Kidney (tissue), 14 donors: ENCODE measurements around the gene CCNL1. TPM values are rescaled to one million over a fixed set of nuclear protein-coding genes. Genes with fewer than 3 reads are reported as not detected.

Source experiments
- DNase-seq, 5 donors: peaks; one replicate each; pipeline ENCODE4 v3.0.0-alpha.2; 2013 to 2020
- FAIRE-seq: peaks from 2 replicates; lab custom pipeline; 2012; peaks lifted over from hg19 to GRCh38; lab: Jason Lieb, UNC
- H3K27ac ChIP-seq, 2 donors: one replicate each; pipeline ENCODE4 v1.7.0; 2013; ENCODE audit warnings: low read depth in 2 of 2, low read length in 2 of 2, inconsistent platforms in 1 of 2
- H3K27me3 ChIP-seq: one replicate; pipeline ENCODE4 v1.7.1; 2013; ENCODE audit warnings: low read length, inconsistent platforms; ENCODE audit not compliant: control insufficient read depth, insufficient read depth
- H3K36me3 ChIP-seq, 3 donors: one replicate each; pipeline versions ENCODE4 v1.7.0 to v1.7.1; 2013; ENCODE audit warnings: low read length in 3 of 3, control low read depth in 1 of 3, inconsistent platforms in 1 of 3; ENCODE audit not compliant: insufficient read depth in 3 of 3, control insufficient read depth in 2 of 3
- H3K4me1 ChIP-seq, 3 donors: one replicate each; pipeline versions ENCODE4 v1.7.0 to v1.7.1; 2013; ENCODE audit warnings: low read length in 3 of 3, inconsistent platforms in 1 of 3, low read depth in 1 of 3; ENCODE audit not compliant: control insufficient read depth in 2 of 3, insufficient read depth in 2 of 3
- H3K4me3 ChIP-seq, 3 donors: one replicate each; pipeline versions ENCODE4 v1.7.0 to v1.8.1; 2013; ENCODE audit warnings: low read length in 3 of 3, control low read depth in 1 of 3, inconsistent platforms in 1 of 3
- H3K9ac ChIP-seq, 3 donors: one replicate each; pipeline versions ENCODE4 v1.7.0 to v1.7.1; 2013; ENCODE audit warnings: low read length in 3 of 3, control low read depth in 1 of 3, inconsistent platforms in 1 of 3
- H3K9me3 ChIP-seq, 3 donors: one replicate each; pipeline versions ENCODE4 v1.7.0 to v1.7.1; 2013; ENCODE audit warnings: low read length in 3 of 3, control low read depth in 1 of 3, inconsistent platforms in 1 of 3; ENCODE audit not compliant: control insufficient read depth in 2 of 3, insufficient read depth in 1 of 3
- CTCF ChIP-seq: IDR thresholded peaks from 3 replicates; pipeline ENCODE4 v1.5.1; 2012; ENCODE audit warnings: mild to moderate bottlenecking, moderate library complexity, borderline replicate concordance; ENCODE audit not compliant: insufficient read depth; ENCODE audit errors: extremely low read depth
- intact Hi-C: fragments of 100-400 bp; cut with DNase I; formaldehyde crosslinking; loops from one replicate; pipeline ENCODE4 v1.11.1; 2022
- polyA plus RNA-seq: library from polyadenylated mRNA; stranded (reverse); fragments of 350-450 nt; fragmentation: Illumina TruSeq; extraction: RNeasy Lipid Tissue Mini Kit (QIAGEN cat#74804); gene quantifications from one replicate; pipeline ENCODE4 v1.2.3, GENCODE V29; 2014; ENCODE audit warnings: low read depth, low replicate concordance; ENCODE audit not compliant: insufficient read depth
- total RNA-seq: library from RNA; stranded (reverse); fragmentation: NEBNext Ultra II Directional; extraction: Animal tissue kit (Norgen Biotek cat#: 25700); gene quantifications from one replicate; pipeline ENCODE4 v1.2.1, GENCODE V29; 2021
- donor health status: control.
- donor health status: control.
- donor health status: control.
- donor health status: control.
- donor health status: control.
- donor health status: DM: yes; HTN: yes; CAD: no.
- donor health status: Normal renal cell carcinoma (clear cell type).

CCNL1 gene
- total and polyA plus RNA-seq, 2 donors from 2014 or later, result 41.7 to 104 TPM

GRCh38 chr3:157125101-157125500, 34.8 kb downstream of the CCNL1 start:
- peaks cover 0 to 15% (median 0%) of the 10 kb centered on the region in 3 donors for H3K4me1 ChIP-seq
- DNase-seq, result no peak
- H3K9me3 ChIP-seq, result no peaks in the 10 kb centered on the region
- TF ChIP-seq CTCF, result no peak
- H3K36me3 ChIP-seq, result no peaks in the 10 kb centered on the region
- intact Hi-C loops, result no loop called here
- no peak overlapping the region for H3K4me3 ChIP-seq
- FAIRE-seq, result no peak
- H3K27me3 ChIP-seq, result no peaks in the 10 kb centered on the region
- H3K9ac ChIP-seq, result no peak overlapping the region
- no peak overlapping the region for H3K27ac ChIP-seq

GRCh38 chr3:157123621-157124020, 36.3 kb downstream of the CCNL1 start:
- no peak for FAIRE-seq
- H3K4me1 ChIP-seq, result peaks cover 0 to 6% (median 0%) of the 10 kb centered on the region in 3 donors
- no peak overlapping the region for H3K4me3 ChIP-seq
- intact Hi-C loops, result no loop called here
- TF ChIP-seq CTCF, result no peak
- H3K9me3 ChIP-seq, result no peaks in the 10 kb centered on the region
- DNase-seq, result no peak
- no peaks in the 10 kb centered on the region for H3K36me3 ChIP-seq
- H3K27ac ChIP-seq, result no peak overlapping the region
- no peaks in the 10 kb centered on the region for H3K27me3 ChIP-seq
- no peak overlapping the region for H3K9ac ChIP-seq

- no peak for DNase-seq
- intact Hi-C loops, result no loop called here
- no peak overlapping the region for H3K9ac ChIP-seq
Measured at GRCh38 chr3:157122832-157123427, 37.0 kb downstream of the CCNL1 start.

More at GRCh38 chr3:157122832-157123427, 37.0 kb downstream of the CCNL1 start:
- H3K27me3 ChIP-seq, result no peaks in the 10 kb centered on the region
- H3K36me3 ChIP-seq, result no peaks in the 10 kb centered on the region
- no peak for FAIRE-seq
- TF ChIP-seq CTCF, result no peak
- no peak overlapping the region for H3K27ac ChIP-seq
- H3K4me3 ChIP-seq, result no peak overlapping the region
- H3K9me3 ChIP-seq, result no peaks in the 10 kb centered on the region
- peaks cover 0 to 3% (median 0%) of the 10 kb centered on the region in 3 donors for H3K4me1 ChIP-seq
